Tibial nerve (tissue), 4 donors: Measurements from ENCODE around the gene TJP3. TPM values are rescaled to one million over a fixed set of nuclear protein-coding genes. Genes with fewer than 3 reads are reported as not detected.
A peak's percentile ranks its signal among the peaks of the same experiment; 100 is the strongest.

Source experiments
- DNase-seq, 2 donors: peaks; one replicate each; pipeline ENCODE4 v3.0.0-alpha.2; 2019; ENCODE audit warnings: low spot score in 2 of 2
- H3K27ac ChIP-seq, 4 donors: fragments of 200-600 bp; sonication (generic) in 3 of 4; one replicate each; pipeline ENCODE4 v1.5.1; 2017 to 2019; ENCODE audit warnings: mild to moderate bottlenecking in 1 of 4
- H3K27me3 ChIP-seq, 2 donors: fragments of 200-600 bp; sonication (generic) in 1 of 2; one replicate each; pipeline versions ENCODE4 v1.5.1 to v1.6.0; 2017 to 2019
- H3K36me3 ChIP-seq, 3 donors: fragments of 200-600 bp; sonication (generic); one replicate each; pipeline ENCODE4 v1.5.1; 2018 to 2019
- H3K4me1 ChIP-seq, 4 donors: fragments of 200-600 bp; sonication (generic) in 3 of 4; one replicate each; pipeline ENCODE4 v1.5.1; 2017 to 2019
- H3K4me3 ChIP-seq, 4 donors: fragments of 200-600 bp; sonication (generic) in 3 of 4; one replicate each; pipeline ENCODE4 v1.5.1; 2017 to 2019; ENCODE audit warnings: mild to moderate bottlenecking in 1 of 4, moderate library complexity in 1 of 4
- H3K9me3 ChIP-seq, 4 donors: fragments of 200-600 bp; sonication (generic) in 3 of 4; one replicate each; pipeline ENCODE4 v1.5.1; 2017 to 2019
- EP300 ChIP-seq, 2 donors: sonication (generic); formaldehyde crosslinking; IDR thresholded peaks; one replicate each; pipeline ENCODE4 v1.6.1; 2017; ENCODE audit warnings: antibody characterized with exemption in 2 of 2, mild to moderate bottlenecking in 1 of 2
- POLR2A ChIP-seq, 2 donors: fragments of 450-650 bp; IDR thresholded peaks; one replicate each; pipeline ENCODE4 v1.6.1; 2017; ENCODE audit warnings: antibody characterized with exemption in 2 of 2, mild to moderate bottlenecking in 2 of 2, moderate library complexity in 2 of 2
- WGBS, 2 donors: methylation state at CpG; one replicate each; pipeline ENCODE4 v1.1.5; 2018; 5-methylcytosine and 5-hydroxymethylcytosine counted together
- total RNA-seq, 4 donors: library from RNA; depleted of rRNA; stranded (reverse); fragments of >200 nt; gene quantifications; one replicate each; pipeline ENCODE4 v1.1.0, GENCODE V29; 2016
- TF ChIP-seq, protein P1 (sequence below), 5 experiments: fragments of 200-600 bp in 3 of 5; fragments of 450-650 bp in 2 of 5; sonication (generic) in 3 of 5; IDR thresholded peaks; one replicate each; pipeline ENCODE4 v1.5.1; 2016 to 2019; ENCODE audit warnings: antibody characterized with exemption in 5 of 5, mild to moderate bottlenecking in 3 of 5, moderate library complexity in 2 of 5

Gene TJP3
- total RNA-seq, 4 donors from 2014 or later, result 0.21 to 0.90 (median 0.22) TPM; not detected in 1

DNA sequence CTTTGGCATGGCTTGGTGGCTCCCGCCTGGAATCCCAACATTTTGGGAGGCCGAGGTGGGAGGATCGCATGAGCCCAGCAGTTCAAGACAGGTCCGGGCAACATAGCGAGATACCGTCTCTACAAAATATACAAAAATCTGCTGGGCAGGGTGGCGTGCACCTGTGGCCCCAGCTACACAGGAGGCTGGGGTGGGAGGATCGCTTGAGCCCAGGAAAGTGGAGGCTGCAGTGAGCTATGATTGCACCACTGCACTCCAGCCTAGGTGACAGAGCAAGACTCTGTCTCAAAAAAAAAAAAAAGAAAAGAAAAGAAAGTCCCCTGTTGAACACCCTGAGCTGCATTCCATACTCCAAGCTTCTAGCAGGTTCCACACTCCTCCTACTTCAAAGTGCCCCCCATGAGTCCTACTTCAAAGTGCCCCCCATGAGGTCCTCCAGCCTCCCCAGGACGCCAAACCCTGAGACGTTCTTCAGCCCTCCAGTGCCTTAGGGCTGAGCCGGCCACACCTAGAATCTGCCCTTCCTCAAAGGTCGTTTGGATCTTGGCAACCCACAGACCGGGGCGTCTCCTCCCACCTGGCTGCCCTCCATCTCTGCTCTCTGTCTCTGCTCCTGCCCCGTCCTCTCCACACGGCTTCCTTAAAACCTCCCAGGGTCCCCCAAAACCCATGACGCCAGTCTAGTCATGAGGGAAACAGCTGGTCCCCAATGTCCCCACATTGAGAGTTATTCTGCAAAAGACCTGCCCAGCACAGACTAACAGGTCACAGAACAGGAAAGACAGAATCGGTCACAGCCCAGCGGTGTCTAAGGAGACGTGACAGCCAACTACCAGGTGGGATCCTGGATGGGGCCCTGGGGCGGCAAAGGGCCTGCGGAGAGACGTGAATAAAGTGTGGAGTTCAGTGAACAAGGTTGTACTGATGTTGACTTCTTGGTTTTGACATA lies 4.8 kb downstream of the TJP3 start:
- H3K4me1 ChIP-seq, result peaks cover 0 to 10% (median 0%) of the 10 kb centered on the region in 4 donors
- WGBS, 2 donors, result 44 to 47% methylated on average over 23 of the region's 23 CpGs
- no peak overlapping the region for H3K4me3 ChIP-seq
- no peaks in the 10 kb centered on the region for H3K9me3 ChIP-seq
- H3K36me3 ChIP-seq, result no peaks in the 10 kb centered on the region
- peaks cover 0 to 20% of the 10 kb centered on the region in 2 donors for H3K27me3 ChIP-seq
- DNase-seq, result no peak
- H3K27ac ChIP-seq, result peak overlapping the region in 2 of 4 donors; percentile 11 to 51
- TF ChIP-seq EP300 (IDR thresholded peaks at IDR 0.05) (no peak), POLR2A (IDR thresholded peaks at IDR 0.05) (no peak)
- TF ChIP-seq, protein P1, sequence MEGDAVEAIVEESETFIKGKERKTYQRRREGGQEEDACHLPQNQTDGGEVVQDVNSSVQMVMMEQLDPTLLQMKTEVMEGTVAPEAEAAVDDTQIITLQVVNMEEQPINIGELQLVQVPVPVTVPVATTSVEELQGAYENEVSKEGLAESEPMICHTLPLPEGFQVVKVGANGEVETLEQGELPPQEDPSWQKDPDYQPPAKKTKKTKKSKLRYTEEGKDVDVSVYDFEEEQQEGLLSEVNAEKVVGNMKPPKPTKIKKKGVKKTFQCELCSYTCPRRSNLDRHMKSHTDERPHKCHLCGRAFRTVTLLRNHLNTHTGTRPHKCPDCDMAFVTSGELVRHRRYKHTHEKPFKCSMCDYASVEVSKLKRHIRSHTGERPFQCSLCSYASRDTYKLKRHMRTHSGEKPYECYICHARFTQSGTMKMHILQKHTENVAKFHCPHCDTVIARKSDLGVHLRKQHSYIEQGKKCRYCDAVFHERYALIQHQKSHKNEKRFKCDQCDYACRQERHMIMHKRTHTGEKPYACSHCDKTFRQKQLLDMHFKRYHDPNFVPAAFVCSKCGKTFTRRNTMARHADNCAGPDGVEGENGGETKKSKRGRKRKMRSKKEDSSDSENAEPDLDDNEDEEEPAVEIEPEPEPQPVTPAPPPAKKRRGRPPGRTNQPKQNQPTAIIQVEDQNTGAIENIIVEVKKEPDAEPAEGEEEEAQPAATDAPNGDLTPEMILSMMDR (IDR thresholded peaks at IDR 0.05), result no peak

DNA sequence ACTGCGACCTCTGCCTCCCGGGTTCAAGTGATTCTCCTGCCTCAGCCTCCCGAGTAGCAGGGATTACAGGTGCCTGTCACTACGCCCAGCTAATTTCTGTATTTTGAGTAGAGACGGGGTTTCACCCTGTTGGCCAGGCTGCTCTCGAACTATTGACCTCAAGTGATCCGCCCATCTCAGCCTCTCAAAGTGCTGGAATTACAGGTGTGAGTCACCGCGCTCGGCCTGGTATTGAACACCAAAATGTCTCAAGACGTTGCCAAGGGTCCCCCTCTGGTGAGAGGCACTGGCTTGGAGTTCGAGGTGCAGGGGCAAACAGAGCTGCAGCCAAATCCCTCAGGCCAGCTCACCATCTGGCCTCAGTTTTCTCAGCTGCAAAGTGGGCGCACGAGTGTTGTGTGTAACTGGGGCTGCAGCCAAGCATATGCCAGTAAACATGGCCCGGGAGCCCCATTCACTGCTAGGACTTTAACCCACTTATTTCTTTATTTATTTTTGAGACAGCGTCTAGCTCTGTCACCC lies 8.0 kb downstream of the TJP3 start:
- WGBS, 2 donors, result 68 to 84% methylated on average over 9 to 16 of the region's 16 CpGs
- no peaks in the 10 kb centered on the region for H3K9me3 ChIP-seq
- H3K4me3 ChIP-seq, result no peak overlapping the region
- H3K27ac ChIP-seq, result no peak overlapping the region
- no peaks in the 10 kb centered on the region for H3K36me3 ChIP-seq
- H3K4me1 ChIP-seq, result peaks cover 0 to 24% (median 0%) of the 10 kb centered on the region in 4 donors
- TF ChIP-seq POLR2A (IDR thresholded peaks at IDR 0.05) (no peak), EP300 (IDR thresholded peaks at IDR 0.05) (no peak)
- TF ChIP-seq, protein P1 (IDR thresholded peaks at IDR 0.05), result no peak
- no peak for DNase-seq
- H3K27me3 ChIP-seq, result peaks cover 0 to 34% of the 10 kb centered on the region in 2 donors

DNA sequence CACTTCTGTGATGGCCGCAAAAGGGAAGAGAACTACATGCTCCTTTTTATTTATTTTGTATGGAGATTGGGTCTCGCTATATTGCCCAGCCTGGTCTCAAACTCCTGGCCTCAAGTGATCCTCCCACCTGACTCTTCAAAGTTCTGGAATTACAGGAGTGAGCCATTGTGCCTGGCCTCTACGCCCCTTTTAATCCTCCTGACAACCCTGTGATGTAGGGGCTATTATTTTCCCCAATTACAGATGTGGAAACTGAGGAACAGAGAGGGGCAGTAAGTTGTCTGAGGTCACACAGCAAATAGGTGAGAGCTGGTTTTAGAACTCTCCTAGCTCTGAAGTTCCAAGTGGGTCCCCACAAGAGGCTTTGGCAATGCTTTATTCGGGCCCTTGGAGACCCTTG lies 11.7 kb downstream of the TJP3 start:
- Histone ChIP-seq H3K27me3 (peaks cover 3 to 67% of the 10 kb centered on the region in 2 donors), H3K4me3 (no peak overlapping the region), H3K27ac (no peak overlapping the region), H3K36me3 (no peaks in the 10 kb centered on the region), H3K4me1 (peaks cover 0 to 29% (median 2%) of the 10 kb centered on the region in 4 donors), H3K9me3 (no peaks in the 10 kb centered on the region)
- no peak for DNase-seq
- no peak for TF ChIP-seq POLR2A (IDR thresholded peaks at IDR 0.05)
- TF ChIP-seq, protein P1 (IDR thresholded peaks at IDR 0.05), result no peak
- TF ChIP-seq EP300 (IDR thresholded peaks at IDR 0.05), result no peak
- 83 to 91% methylated on average over 4 of the region's 4 CpGs for WGBS, 2 donors

DNA sequence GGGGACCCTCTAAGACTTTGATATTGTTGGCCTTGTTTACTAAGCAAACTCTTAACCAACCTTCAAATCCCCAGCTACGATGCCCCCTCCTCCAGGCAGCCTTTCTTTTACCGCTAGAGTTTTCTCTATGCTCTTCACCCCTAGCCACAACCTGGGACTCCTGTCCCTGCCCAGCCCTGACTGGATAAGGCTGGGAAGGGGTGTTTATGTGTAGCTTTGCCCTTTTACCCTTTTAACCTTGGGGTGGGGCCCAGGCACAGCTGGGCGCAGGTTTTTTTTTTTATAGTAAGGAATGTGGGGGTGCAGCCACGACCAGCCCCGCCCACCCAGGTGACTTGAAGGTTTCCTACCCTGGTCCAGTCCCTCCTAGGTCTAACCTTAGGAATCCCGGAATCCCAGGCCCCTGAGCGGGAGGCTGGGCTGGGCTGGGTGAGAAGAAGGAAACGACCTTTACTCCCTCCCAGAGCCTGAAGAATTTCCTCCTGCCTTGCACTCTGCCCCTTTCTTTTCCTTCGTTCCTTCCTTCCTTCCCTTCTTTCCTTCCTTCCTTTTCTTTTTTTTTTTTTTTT lies 12.2 kb downstream of the TJP3 start:
- Histone ChIP-seq H3K27me3 (peaks cover 3 to 72% of the 10 kb centered on the region in 2 donors), H3K36me3 (no peaks in the 10 kb centered on the region), H3K27ac (no peak overlapping the region), H3K9me3 (no peaks in the 10 kb centered on the region), H3K4me3 (no peak overlapping the region), H3K4me1 (peaks cover 0 to 29% (median 2%) of the 10 kb centered on the region in 4 donors)
- WGBS, 2 donors, result 21 to 26% methylated on average over 9 of the region's 9 CpGs
- no peak for DNase-seq
- TF ChIP-seq POLR2A (IDR thresholded peaks at IDR 0.05) (no peak), EP300 (IDR thresholded peaks at IDR 0.05) (no peak)
- TF ChIP-seq, protein P1 (IDR thresholded peaks at IDR 0.05), result no peak
